CD4-positive, alpha-beta T cell treated with Interferon gamma for 1 hour (primary cell): ENCODE data around the gene SNRK.
A peak's percentile ranks its signal among the peaks of the same experiment; 100 is the strongest.

Experiments used
- DNase-seq: peaks from one replicate; pipeline ENCODE4 v3.0.0-alpha.2; 2020

The SNRK gene

DNA sequence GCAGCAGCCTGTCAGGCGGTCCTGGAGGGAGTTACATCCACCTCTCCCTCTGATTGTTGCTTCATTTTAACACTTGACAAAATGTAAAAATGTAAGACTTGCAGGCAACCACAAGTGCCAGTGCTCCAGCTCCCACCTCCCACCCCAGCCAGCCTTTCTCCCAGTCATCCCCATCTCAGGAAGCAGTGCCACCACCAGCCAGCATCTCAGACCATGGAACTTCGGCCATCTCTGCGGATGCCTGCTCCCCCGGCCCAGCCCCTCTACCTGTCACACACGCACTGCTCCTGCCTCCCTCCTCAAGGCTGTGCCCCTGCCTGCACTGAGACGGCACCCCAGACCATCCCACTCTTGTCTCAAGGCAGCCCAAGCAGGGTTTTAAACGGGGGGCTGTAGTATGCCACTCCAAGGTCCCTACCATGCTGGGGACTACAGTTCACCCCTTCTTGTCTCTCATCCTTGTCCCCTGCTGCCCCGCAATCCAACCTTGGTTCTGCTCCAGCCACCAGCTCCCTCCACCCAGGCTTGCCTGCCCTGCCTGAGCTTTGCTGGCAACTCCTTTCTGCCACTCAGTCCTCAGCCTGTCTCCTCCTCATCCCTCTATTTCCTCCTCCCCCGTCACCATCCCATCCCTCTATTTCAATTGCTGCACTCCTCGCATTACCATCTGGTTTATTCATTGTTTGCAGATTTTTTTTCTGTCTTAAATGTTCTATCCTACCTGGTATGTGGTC lies 85.8 kb downstream of the SNRK start:
- no peak for DNase-seq

DNA sequence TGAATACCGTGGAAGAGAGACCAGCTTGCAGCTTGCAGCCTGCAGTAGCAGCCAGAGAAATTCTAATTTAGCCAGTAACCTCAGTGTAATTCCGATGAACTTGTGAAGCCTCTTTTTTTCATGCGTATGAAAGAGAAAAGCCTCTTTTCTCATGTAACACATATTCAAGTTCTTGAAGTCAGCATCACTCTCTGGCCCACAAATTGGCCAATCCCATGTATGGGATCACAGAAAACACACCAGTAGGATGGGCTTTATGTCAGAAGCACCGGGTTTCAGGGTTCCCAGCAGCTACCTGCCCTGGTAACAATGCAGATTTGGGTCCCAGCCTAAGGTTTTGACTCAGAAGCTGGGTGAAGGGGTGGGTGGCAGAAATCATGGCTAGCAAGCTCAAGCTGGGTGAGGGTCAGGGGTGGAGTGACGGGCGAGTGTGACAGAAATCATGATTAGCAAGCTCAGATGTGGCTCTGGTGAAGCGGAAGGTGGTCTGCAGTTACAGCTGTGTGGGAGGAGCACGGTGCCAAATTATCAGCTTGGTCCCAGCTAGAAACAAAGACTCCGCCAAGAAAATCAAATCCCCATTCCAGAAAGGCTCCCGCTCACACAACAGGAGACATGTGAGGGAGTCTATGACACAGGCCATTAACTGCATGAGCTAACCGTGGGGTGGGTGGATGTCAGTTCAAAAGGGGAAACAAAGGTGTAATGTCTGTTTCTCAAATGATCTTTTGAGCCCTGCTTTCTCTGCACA lies 86.6 kb downstream of the SNRK start:
- no peak for DNase-seq

- no peak for DNase-seq
These were observed 87.2 kb downstream of the SNRK start for GRCh38 chr3:43373560-43373928.

DNA sequence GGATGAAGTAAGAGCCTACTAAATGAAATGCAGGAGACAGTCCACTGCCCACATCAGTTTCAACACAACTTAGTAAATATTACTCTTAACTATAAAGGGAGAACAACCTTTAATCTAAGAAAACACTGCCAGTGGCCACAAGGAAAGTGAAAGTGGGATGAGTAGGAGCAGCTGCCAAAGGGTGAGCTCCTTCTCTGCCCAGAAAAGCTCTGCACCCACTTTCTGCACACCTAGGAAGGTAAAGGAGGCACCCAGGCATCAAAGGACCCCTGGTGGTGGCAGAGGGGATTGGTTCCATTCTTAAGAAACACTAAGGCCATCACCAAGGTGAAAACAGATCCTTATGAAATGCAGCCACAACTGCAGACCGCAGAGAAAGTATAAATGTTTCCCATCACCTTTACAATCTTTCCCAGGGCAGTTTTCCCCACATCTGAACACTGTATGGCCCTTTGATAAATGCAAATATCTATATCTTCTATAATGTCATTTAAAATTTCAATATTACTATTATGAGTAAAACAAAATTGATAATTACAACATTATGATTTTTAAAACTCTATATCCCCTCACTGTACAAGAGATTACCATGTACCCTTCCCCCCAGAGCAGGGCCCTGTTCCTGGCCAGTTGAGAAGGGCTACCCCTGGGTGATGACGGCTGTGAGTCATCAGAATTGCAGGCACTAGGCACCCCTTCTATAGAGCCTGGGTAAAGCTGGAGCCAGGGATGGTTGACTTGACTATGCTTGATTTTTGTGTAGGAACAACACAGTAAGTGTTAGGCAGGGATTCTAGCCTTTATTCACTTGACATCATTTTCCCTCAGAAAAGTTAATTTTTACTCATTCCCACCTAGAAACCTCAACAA lies 92.0 kb downstream of the SNRK start:
- peak; percentile 64 for DNase-seq

- no peak for DNase-seq
These were observed 93.0 kb downstream of the SNRK start for GRCh38 chr3:43379343-43379742.

DNA sequence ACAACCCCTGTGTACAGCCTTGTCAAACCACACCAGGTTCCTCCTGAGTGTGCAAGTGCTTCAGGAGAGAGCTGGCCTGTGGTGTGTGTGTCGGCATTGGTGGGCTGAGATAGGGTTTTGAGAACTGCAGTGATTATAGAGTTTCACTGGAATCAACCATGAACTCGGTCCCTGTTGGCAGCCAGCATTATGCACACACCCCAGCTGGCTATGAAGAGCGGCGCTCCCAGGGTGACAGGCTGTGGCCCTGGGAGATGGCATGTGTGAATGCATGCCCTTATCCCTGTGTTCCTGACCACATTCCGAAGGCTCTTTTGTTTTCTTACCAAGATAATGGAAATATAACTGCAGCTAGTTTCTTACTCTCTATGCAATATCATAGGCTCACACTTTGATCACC lies 101.8 kb downstream of the SNRK start:
- no peak for DNase-seq

DNA sequence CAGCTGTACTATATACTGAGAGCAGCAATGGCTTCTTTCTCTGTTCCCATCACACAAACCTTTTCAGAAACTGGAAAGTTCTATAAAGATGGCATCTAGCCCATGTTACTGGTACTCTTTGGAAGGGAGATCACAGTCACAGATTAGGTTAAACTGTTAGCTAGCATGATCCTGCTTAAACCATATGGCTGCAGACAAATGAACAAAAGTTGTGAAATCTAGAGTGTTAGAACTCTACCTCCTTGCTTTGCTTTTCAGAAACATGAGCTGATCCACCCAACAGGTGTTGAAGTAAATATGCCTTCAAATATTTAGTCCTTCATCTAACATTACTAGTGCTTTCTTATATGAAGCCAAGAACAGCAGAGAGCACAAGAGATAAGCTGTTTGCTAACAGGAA lies 102.6 kb downstream of the SNRK start:
- DNase-seq, result no peak

GRCh38 chr3:43389388-43390254 lies 103.3 kb downstream of the SNRK start:
- peak; percentile 82 for DNase-seq

- DNase-seq, result no peak
These were observed 103.9 kb downstream of the SNRK start for GRCh38 chr3:43390255-43390588.

GRCh38 chr3:43391621-43392020 lies 105.3 kb downstream of the SNRK start:
- DNase-seq, result no peak

GRCh38 chr3:43394041-43394554 lies 107.8 kb downstream of the SNRK start:
- DNase-seq, result no peak

DNA sequence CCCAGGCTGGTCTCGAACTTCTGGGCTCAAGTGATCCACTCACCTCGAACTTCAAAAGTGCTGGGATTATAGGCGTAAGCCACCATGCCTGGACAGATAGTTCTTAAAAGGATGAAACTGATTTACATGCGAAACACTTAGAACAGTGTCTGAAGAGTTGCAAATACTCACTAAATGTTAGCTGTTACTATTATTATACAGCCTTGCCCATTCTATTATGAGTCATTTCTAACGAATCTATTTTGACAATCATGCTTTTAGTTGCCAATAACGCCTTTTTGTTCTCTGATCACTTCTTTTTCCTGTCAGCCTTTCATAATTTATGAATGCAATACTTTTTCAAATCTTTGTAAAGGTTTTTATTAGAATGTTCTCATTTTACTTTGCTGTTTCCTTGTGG lies 112.7 kb downstream of the SNRK start:
- no peak for DNase-seq

GRCh38 chr3:43400167-43400566 lies 113.8 kb downstream of the SNRK start:
- no peak for DNase-seq
